A549 (cell line): ENCODE data around the gene TRPV2. TPM values are rescaled to one million over a fixed set of nuclear protein-coding genes. Genes with fewer than 3 reads are reported as not detected.

Experiments used
- ATAC-seq, 2 experiments: fragments of 200-7000 bp in 1 of 2; fragments of >200 bp in 1 of 2; cut with Nextera tagmentation in 1 of 2; cut with Tn5 transposase in 1 of 2; 3 replicates each; pipeline versions ENCODE4 v1.8.0 to v1.9.1; 2018 to 2020; ENCODE audit warnings: mild to moderate bottlenecking in 1 of 2, moderate library complexity in 1 of 2
- CTCF ChIA-PET: fragments of 300-600 bp; sonication (Branson Sonifier 250); formaldehyde crosslinking; extraction: SDS; loops from one replicate; lab custom pipeline; 2021; ENCODE audit warnings: antibody characterized with exemption, inconsistent platforms; lab: Yijun Ruan, JAX
- POLR2A ChIA-PET: fragments of 350-600 bp; formaldehyde crosslinking; extraction: SDS; loops from one replicate; lab custom pipeline; 2021; ENCODE audit warnings: antibody characterized with exemption, inconsistent platforms; lab: Yijun Ruan, JAX
- DNase-seq, 2 experiments: peaks; one replicate each; pipeline versions ENCODE4 v3.0.0 to v3.0.0-alpha.2; 2011 to 2016; ENCODE audit warnings: low read depth in 1 of 2, low spot score in 1 of 2
- FAIRE-seq: peaks from 2 replicates; lab custom pipeline; 2011; peaks lifted over from hg19 to GRCh38; lab: Jason Lieb, UNC
- H3K27ac ChIP-seq, 2 experiments: fragments of >200 bp; sonication (Bioruptor Twin); formaldehyde crosslinking; 3 replicates each; pipeline ENCODE4 v1.5.1; 2016 to 2017
- H3K4me1 ChIP-seq: fragments of >200 bp; sonication (Bioruptor Twin); formaldehyde crosslinking; 3 replicates; pipeline ENCODE4 v1.6.1; 2016
- H3K4me2 ChIP-seq: fragments of >200 bp; sonication (Bioruptor Twin); formaldehyde crosslinking; 3 replicates; pipeline ENCODE4 v1.6.1; 2016
- H3K4me3 ChIP-seq: fragments of >200 bp; sonication (Bioruptor Twin); formaldehyde crosslinking; 3 replicates; pipeline ENCODE4 v1.5.1; 2016
- H3K9me3 ChIP-seq: fragments of >200 bp; sonication (Bioruptor Twin); formaldehyde crosslinking; 3 replicates; pipeline ENCODE4 v1.6.1; 2016
- ATOH8 ChIP-seq: fragments of 250-450 bp; sonication (Bioruptor Pico); IDR thresholded peaks from 2 replicates; pipeline ENCODE4 v1.5.0; 2020; ENCODE audit warnings: low read depth, mild to moderate bottlenecking, moderate library complexity
- CBX2 ChIP-seq: fragments of 200-600 bp; sonication (generic); IDR thresholded peaks from 2 replicates; pipeline ENCODE4 v1.6.1; 2016; ENCODE audit warnings: low read depth, mild to moderate bottlenecking, borderline replicate concordance
- CBX8 ChIP-seq: fragments of 200-600 bp; sonication (generic); IDR thresholded peaks from 2 replicates; pipeline ENCODE4 v1.6.1; 2016
- CHD4 ChIP-seq: fragments of 200-600 bp; sonication (generic); IDR thresholded peaks from 2 replicates; pipeline ENCODE4 v1.6.1; 2016; ENCODE audit warnings: antibody characterized with exemption, mild to moderate bottlenecking, borderline replicate concordance
- ELK1 ChIP-seq: fragments of 150-350 bp; IDR thresholded peaks from 2 replicates; pipeline ENCODE4 v1.6.1; 2014; ENCODE audit warnings: low read depth, mild to moderate bottlenecking, low read length
- FOSB ChIP-seq: fragments of 250-450 bp; sonication (Bioruptor Pico); IDR thresholded peaks from 2 replicates; pipeline ENCODE4 v1.5.0; 2020; ENCODE audit warnings: mild to moderate bottlenecking, moderate library complexity
- FOXS1 ChIP-seq: fragments of 250-450 bp; sonication (Bioruptor Pico); IDR thresholded peaks from 2 replicates; pipeline ENCODE4 v1.5.0; 2020; ENCODE audit warnings: mild to moderate bottlenecking, moderate library complexity
- HES2 ChIP-seq: fragments of >200 bp; sonication (Bioruptor Twin); formaldehyde crosslinking; IDR thresholded peaks from 2 replicates; pipeline ENCODE4 v1.6.1; 2016
- HEYL ChIP-seq: fragments of 250-450 bp; sonication (Bioruptor Pico); IDR thresholded peaks from 2 replicates; pipeline ENCODE4 v1.8.0; 2021; ENCODE audit warnings: mild to moderate bottlenecking, moderate library complexity
- HMGXB4 ChIP-seq: fragments of 250-450 bp; sonication (Bioruptor Pico); IDR thresholded peaks from 2 replicates; pipeline ENCODE4 v1.5.0; 2021; ENCODE audit warnings: mild to moderate bottlenecking, moderate library complexity, borderline replicate concordance
- HOXB13 ChIP-seq: fragments of 250-450 bp; sonication (Bioruptor Pico); IDR thresholded peaks from 2 replicates; pipeline ENCODE4 v1.5.0; 2020; ENCODE audit warnings: low read depth, mild to moderate bottlenecking, moderate library complexity
- HOXB5 ChIP-seq: fragments of 250-450 bp; sonication (Bioruptor Pico); IDR thresholded peaks from 2 replicates; pipeline ENCODE4 v1.5.0; 2020; ENCODE audit warnings: mild to moderate bottlenecking, moderate library complexity
- JUN ChIP-seq, 2 experiments: fragments of >200 bp; sonication (Bioruptor Twin); formaldehyde crosslinking; IDR thresholded peaks; 2 replicates in 1 of 2; 3 replicates in 1 of 2; pipeline ENCODE4 v1.6.1; 2016 to 2017
- JUNB ChIP-seq: fragments of >200 bp; sonication (Bioruptor Twin); formaldehyde crosslinking; IDR thresholded peaks from 2 replicates; pipeline ENCODE4 v1.6.1; 2016
- MAX ChIP-seq: IDR thresholded peaks from 2 replicates; pipeline ENCODE4 v1.6.1; 2012
- MAZ ChIP-seq: fragments of 150-350 bp; IDR thresholded peaks from 2 replicates; pipeline ENCODE4 v1.6.1; 2014; ENCODE audit warnings: antibody characterized with exemption, low read depth, low read length, borderline replicate concordance
- NR3C1 ChIP-seq: fragments of >200 bp; sonication (Bioruptor Twin); formaldehyde crosslinking; IDR thresholded peaks from 3 replicates; pipeline ENCODE4 v1.6.1; 2017
- RAD21 ChIP-seq, 2 experiments: fragments of >200 bp in 1 of 2; sonication (Bioruptor Twin) in 1 of 2; formaldehyde crosslinking in 1 of 2; IDR thresholded peaks in 1 of 2; conservative IDR thresholded peaks in 1 of 2; 2 replicates in 1 of 2; 3 replicates in 1 of 2; pipeline ENCODE4 v1.6.1; 2012 to 2018; ENCODE audit warnings: inconsistent platforms in 1 of 2
- USF2 ChIP-seq: fragments of 450-650 bp; IDR thresholded peaks from 2 replicates; pipeline ENCODE4 v1.6.1; 2014; ENCODE audit warnings: antibody characterized with exemption
- ZC3H11A ChIP-seq: fragments of 450-650 bp; IDR thresholded peaks from 2 replicates; pipeline ENCODE4 v1.6.1; 2014; ENCODE audit warnings: antibody characterized with exemption, mild to moderate bottlenecking
- ZFP36 ChIP-seq: fragments of 450-650 bp; IDR thresholded peaks from 2 replicates; pipeline ENCODE4 v1.6.1; 2014; ENCODE audit warnings: borderline replicate concordance; ENCODE audit not compliant: partially characterized antibody
- ZSCAN20 ChIP-seq: fragments of 250-450 bp; sonication (Bioruptor Pico); IDR thresholded peaks from 2 replicates; pipeline ENCODE4 v1.8.0; 2022; ENCODE audit warnings: mild to moderate bottlenecking, moderate library complexity
- WGBS: methylation state at CpG from one replicate; pipeline ENCODE4 v1.1.6; 2017; ENCODE audit errors: missing lambda C conversion rate; 5-methylcytosine and 5-hydroxymethylcytosine counted together
- polyA plus RNA-seq, 4 experiments: library from polyadenylated mRNA; depleted of rRNA in 3 of 4; stranded (reverse); fragments of >200 nt; fragmentation: RNase III in 1 of 4; extraction: RNeasy Plus Mini Kit Qiagen cat#74134 plus additional on column Dnase treatment in 1 of 4; gene quantifications; 2 replicates in 3 of 4; 3 replicates in 1 of 4; pipeline ENCODE4 v1.2.3, GENCODE V29; 2011 to 2017
- TF ChIP-seq, protein P1 (sequence below): IDR thresholded peaks from 2 replicates; pipeline ENCODE4 v1.6.1; 2012

The TRPV2 gene
- polyA plus RNA-seq, 2 of the 4 experiments (the other 2 are of a cell fraction) = 0.31 to 0.61 TPM

DNA sequence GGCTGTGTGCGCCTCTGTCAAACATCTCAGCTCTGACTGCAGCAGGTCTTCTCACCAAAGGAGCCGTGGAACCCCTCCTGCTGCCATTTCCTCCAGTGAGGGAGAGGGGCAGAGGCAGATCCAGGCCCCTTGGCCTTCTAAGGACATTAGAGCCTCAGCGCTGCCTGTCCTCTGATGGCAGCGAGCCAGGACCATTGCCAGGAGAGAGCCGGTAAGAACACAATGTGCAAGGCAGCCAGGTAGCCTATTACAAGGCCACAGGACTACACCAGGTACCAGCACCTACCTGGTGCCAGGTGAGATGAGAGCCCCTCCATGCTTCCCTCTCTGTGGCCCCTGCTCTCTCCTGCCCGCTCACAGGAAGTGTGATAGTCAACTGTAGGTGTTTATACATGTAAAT lies 65.6 kb downstream of the TRPV2 start:
- 73% methylated on average over 6 of the region's 6 CpGs for WGBS
- TF ChIP-seq HES2 (no peak), HEYL (CRISPR knock-in tag) (no peak), JUNB (no peak), ELK1 (no peak), NR3C1 (no peak), ZFP36 (no peak), JUN (IDR thresholded peaks at IDR 0.05) (no peak)
- TF ChIP-seq, protein P1, sequence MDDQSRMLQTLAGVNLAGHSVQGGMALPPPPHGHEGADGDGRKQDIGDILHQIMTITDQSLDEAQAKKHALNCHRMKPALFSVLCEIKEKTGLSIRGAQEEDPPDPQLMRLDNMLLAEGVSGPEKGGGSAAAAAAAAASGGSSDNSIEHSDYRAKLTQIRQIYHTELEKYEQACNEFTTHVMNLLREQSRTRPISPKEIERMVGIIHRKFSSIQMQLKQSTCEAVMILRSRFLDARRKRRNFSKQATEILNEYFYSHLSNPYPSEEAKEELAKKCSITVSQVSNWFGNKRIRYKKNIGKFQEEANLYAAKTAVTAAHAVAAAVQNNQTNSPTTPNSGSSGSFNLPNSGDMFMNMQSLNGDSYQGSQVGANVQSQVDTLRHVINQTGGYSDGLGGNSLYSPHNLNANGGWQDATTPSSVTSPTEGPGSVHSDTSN = no peak
- TF ChIP-seq, all 56 proteins: peak for 0
- ATAC-seq = no peak

DNA sequence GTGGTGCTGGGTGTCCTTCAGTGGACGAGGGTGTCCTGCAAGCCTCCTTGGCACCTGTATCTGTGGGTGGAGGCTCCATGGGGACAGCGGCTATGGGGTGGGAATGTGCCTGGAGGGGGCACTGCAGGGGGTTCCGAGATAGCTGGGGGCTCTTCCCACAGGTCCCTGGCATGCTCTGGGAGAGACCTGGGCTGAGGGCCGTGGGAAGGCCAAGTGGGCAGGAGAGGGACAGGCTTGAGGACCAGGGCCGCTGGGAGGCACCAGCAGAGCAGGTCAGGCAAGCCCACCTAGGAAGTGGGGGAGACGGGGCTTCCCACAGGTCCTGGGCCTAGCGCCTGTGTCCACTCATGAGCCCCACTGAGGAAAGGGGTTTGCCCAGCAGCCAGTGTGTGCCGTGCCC lies 66.9 kb downstream of the TRPV2 start:
- ChIA-PET POLR2A (no interaction called here), CTCF (interaction anchor here (1.0 to 4.0 kb wide), 3 partner anchors 9 to 28 kb away, joined by 4 to 15 read pairs (median 4); no protein-coding TSS in a partner anchor)
- TF ChIP-seq, protein P1 = no peak
- TF ChIP-seq CBX8 = no peak
- TF ChIP-seq ZSCAN20 (CRISPR knock-in tag) = no peak
- TF ChIP-seq RAD21 (conservative IDR thresholded peaks at IDR 0.05 in 1 of 2, IDR thresholded peaks at IDR 0.05 in 1 of 2) = no peak
- no peak for TF ChIP-seq HOXB5 (CRISPR knock-in tag)
- DNase-seq = no peak
- 69% methylated on average over 7 of the region's 8 CpGs for WGBS
- no peak for ATAC-seq
- Histone ChIP-seq H3K27ac (no peak overlapping the region), H3K4me3 (no peak overlapping the region), H3K9me3 (no peaks in the 10 kb centered on the region), H3K4me1 (peaks cover 17% of the 10 kb centered on the region), H3K4me2 (no peak overlapping the region)
- no peak for FAIRE-seq

More for the DNA sequence above, 65.6 kb downstream of the TRPV2 start:
- Histone ChIP-seq H3K4me1 (peaks cover 12% of the 10 kb centered on the region), H3K9me3 (no peaks in the 10 kb centered on the region), H3K4me3 (no peak overlapping the region), H3K27ac (no peak overlapping the region), H3K4me2 (no peak overlapping the region)
- DNase-seq = no peak
- POLR2A ChIA-PET = no interaction called here
- CTCF ChIA-PET = interaction anchor here (1.0 to 6.6 kb wide), 6 partner anchors 8 to 40 kb away, joined by 3 to 47 read pairs (median 10); no protein-coding TSS in a partner anchor
- FAIRE-seq = no peak

DNA sequence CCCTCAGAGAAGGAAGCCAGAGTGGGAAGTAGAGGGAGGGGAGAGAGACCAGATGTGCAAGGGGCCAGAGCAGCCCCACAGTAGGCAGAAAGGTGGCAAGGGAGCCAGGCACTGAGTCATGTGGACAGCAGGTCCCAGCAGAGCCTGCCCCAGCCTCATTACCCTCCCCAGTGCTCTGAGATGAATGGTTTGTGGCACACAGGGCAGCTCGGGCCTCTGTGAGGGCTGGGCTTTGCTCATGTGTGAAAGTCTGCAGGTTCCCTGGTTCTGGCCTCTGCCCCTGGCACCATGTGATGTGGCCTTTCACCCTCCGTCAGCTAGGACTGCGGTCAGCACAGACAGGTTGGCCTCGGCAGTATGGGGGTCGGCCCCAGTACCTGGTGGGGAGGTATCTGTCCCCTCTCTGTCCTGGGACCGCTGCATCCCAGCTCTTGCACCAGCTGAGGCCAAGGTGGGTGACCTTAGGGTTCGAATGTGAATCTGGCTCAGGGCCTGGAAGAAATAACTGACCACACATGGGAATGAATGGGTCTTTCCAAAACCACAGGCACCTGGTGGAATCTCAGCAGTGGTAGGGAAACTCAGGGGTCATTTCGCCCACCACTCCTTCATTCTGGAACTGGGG lies 67.8 kb downstream of the TRPV2 start:
- no peak overlapping the region for H3K27ac ChIP-seq
- H3K4me1 ChIP-seq = peaks cover 9% of the 10 kb centered on the region; the same call in 2 of the 3 replicates
- H3K4me3 ChIP-seq = no peak overlapping the region
- no peaks in the 10 kb centered on the region for H3K9me3 ChIP-seq
- no peak overlapping the region for H3K4me2 ChIP-seq
- DNase-seq (no peak), ATAC-seq (no peak), FAIRE-seq (no peak)
- no peak for TF ChIP-seq MAZ
- no peak for TF ChIP-seq FOXS1
- no peak for TF ChIP-seq CBX2
- no peak for TF ChIP-seq USF2
- no peak for TF ChIP-seq NR3C1
- TF ChIP-seq CHD4 = no peak
- no peak for TF ChIP-seq ZC3H11A
- no peak for TF ChIP-seq ZFP36
- no peak for TF ChIP-seq FOSB (CRISPR knock-in tag)
- TF ChIP-seq ATOH8 (CRISPR knock-in tag) = no peak
- TF ChIP-seq HOXB13 (CRISPR knock-in tag) = no peak
- no peak for TF ChIP-seq MAX
- TF ChIP-seq ZSCAN20 (CRISPR knock-in tag) = no peak
- no peak for TF ChIP-seq HMGXB4 (CRISPR knock-in tag)
- TF ChIP-seq JUNB = no peak
- ChIA-PET POLR2A (no interaction called here), CTCF (interaction anchor here (1.0 to 4.0 kb wide), 2 partner anchors 13 to 29 kb away, joined by 4 to 15 read pairs; no protein-coding TSS in a partner anchor)
- WGBS = 58% methylated on average over 8 of the region's 8 CpGs
